WERI-Rb-1 (cell line): ENCODE data around the gene HOXA13.

Source experiments
- DNase-seq: peaks from one replicate; pipeline ENCODE4 v3.0.0-alpha.2; 2020
- H3K27ac ChIP-seq: fragments of 250-450 bp; sonication (Bioruptor Pico); 2 replicates; pipeline ENCODE4 v1.5.1; 2020; ENCODE audit warnings: mild to moderate bottlenecking, moderate library complexity
- H3K27me3 ChIP-seq: fragments of 250-450 bp; sonication (Bioruptor Pico); 2 replicates; pipeline ENCODE4 v1.5.1; 2021; ENCODE audit warnings: mild to moderate bottlenecking, low read depth, moderate library complexity; ENCODE audit not compliant: insufficient read depth, severe bottlenecking
- H3K36me3 ChIP-seq: fragments of 250-450 bp; sonication (Bioruptor Pico); 2 replicates; pipeline ENCODE4 v1.5.1; 2020; ENCODE audit warnings: mild to moderate bottlenecking, moderate library complexity
- H3K4me3 ChIP-seq: 2 replicates; pipeline ENCODE4 v1.5.1; 2011; ENCODE audit warnings: low read depth, mild to moderate bottlenecking, control low read depth, low read length
- H3K9me3 ChIP-seq: fragments of 250-450 bp; sonication (Bioruptor Pico); 2 replicates; pipeline ENCODE4 v1.5.1; 2021; ENCODE audit warnings: mild to moderate bottlenecking, moderate library complexity; ENCODE audit not compliant: severe bottlenecking
- CTCF ChIP-seq: IDR thresholded peaks from 2 replicates; pipeline ENCODE4 v1.5.1; 2011; ENCODE audit warnings: low read depth, mild to moderate bottlenecking, control low read depth, inconsistent platforms, low read length

The HOXA13 gene

GRCh38 chr7:27237735-27238334, 37.9 kb upstream of the HOXA13 start:
- peaks cover 97% of the 10 kb centered on the region for H3K27me3 ChIP-seq
- DNase-seq = no peak

DNA sequence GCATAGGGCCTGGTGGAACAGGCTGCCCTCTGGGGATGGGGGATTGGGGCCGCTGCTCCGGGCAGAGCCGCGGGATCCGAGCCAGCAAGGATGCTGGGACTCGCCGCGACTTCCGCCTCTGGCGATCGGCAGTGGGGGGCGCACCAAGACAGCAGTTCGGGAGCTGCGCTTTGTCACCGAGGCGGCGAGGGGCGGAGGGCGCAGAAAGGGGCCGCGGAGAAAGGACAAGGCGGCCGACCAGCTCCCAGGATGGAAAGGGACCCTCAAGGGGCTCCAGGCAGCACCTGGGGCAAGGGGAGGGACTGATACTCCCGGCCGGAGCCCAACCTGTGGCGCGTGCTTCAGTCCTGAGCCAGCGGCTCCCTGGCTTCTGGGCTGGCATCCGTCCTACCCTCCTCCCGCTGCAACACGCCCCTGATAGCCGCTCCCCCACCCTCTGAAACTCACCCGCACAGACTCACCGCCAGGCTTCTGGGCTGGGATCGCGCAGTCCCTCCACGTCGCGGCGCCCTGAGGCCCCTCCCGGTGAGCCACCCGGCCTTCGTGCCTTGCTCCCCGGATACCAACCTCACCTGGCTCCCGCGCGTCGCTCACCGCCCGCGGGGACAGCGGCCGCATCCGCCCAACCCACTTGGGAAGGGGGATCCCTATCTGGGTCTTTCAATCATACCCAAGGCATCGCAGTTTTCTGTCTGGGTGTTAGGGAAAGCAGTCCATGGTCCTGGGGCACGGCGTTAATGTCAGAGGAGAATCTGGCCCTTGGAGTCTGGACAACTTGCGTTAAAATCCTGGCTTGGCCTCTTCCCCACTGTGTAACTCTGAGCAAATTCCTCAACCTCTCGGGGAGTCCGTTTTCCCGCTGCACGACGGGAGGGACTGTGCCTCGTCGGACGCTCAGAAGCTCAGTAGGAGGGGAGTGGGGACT, 35.8 kb upstream of the HOXA13 start:
- peak; percentile 60 for DNase-seq
- peaks cover 87% of the 10 kb centered on the region for H3K27me3 ChIP-seq
- H3K36me3 ChIP-seq = no peaks in the 10 kb centered on the region
- TF ChIP-seq CTCF = peak; percentile 57
- H3K4me3 ChIP-seq = peak overlapping the region; percentile 19
- no peaks in the 10 kb centered on the region for H3K9me3 ChIP-seq
- H3K27ac ChIP-seq = no peak overlapping the region

More at GRCh38 chr7:27237735-27238334, 37.9 kb upstream of the HOXA13 start:
- TF ChIP-seq CTCF = no peak
- no peak overlapping the region for H3K27ac ChIP-seq
- no peak overlapping the region for H3K4me3 ChIP-seq
- peaks cover 2% of the 10 kb centered on the region for H3K9me3 ChIP-seq
- H3K36me3 ChIP-seq = no peaks in the 10 kb centered on the region

GRCh38 chr7:27229448-27229847, 29.6 kb upstream of the HOXA13 start:
- DNase-seq = no peak
- no peak for TF ChIP-seq CTCF
- H3K4me3 ChIP-seq = no peak overlapping the region
- no peak overlapping the region for H3K27ac ChIP-seq
- peaks cover 87% of the 10 kb centered on the region for H3K27me3 ChIP-seq
- H3K9me3 ChIP-seq = peaks cover 4% of the 10 kb centered on the region
- no peaks in the 10 kb centered on the region for H3K36me3 ChIP-seq

DNA sequence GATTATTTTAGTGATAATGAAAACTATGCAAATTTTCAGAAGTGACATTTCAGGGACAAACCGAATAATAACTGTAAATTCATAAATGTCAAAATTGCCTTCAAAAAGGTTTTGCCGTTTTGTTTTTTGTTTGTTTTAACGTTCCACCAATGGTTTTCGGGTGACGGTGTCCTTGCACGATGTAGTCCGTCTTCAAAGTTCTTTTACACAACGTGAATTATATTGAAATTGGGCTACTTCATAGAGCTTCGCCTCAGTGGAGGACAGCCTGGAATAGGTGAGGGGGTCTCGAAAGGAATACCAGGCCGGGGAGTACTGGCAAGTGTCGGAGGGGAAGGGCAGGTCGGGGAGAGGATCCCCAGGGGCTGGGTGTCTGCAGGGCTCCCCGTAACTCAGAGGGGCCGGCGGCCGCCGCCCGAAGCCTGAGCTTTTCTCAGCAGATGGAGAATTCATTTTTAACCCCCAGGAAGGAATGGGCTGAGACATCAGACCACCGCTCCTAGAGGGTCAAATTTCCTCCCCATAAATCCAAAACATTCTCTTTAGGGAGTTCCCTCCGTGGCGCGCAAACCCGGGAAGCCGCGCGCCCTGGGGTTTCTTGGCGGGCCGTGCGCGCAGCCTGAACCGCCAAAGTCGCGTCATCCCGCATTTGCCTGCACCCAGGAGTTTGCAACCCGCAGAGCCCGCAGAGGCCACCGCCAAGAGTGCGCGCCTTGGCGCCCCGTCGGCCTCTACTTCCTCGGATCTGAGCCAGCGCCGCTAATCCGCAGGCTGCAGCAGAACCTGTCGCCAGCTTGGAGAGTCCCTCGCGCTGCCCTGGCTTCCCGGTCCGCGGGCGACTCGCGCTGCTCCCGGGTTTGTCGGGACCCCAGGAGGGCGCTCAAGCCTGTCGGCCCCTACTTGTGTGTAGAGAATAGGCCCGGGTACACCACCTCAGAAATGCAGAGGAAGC, 25.4 kb upstream of the HOXA13 start:
- Histone ChIP-seq H3K36me3 (no peaks in the 10 kb centered on the region), H3K27ac (no peak overlapping the region), H3K9me3 (peaks cover 4% of the 10 kb centered on the region), H3K27me3 (peaks cover 95% of the 10 kb centered on the region), H3K4me3 (no peak overlapping the region)
- TF ChIP-seq CTCF = no peak
- peak; percentile 42 for DNase-seq

- DNase-seq = no peak
- no peak overlapping the region for H3K27ac ChIP-seq
- no peak overlapping the region for H3K4me3 ChIP-seq
- no peak for TF ChIP-seq CTCF
- peaks cover 4% of the 10 kb centered on the region for H3K9me3 ChIP-seq
- H3K27me3 ChIP-seq = peaks cover 90% of the 10 kb centered on the region
- H3K36me3 ChIP-seq = no peaks in the 10 kb centered on the region
Observed at GRCh38 chr7:27223941-27224575, 24.2 kb upstream of the HOXA13 start.
